T-helper 1 cell treated with Interleukin-12 subunit alpha and Interleukin-12 subunit beta and Interleukin-4 antibody, amounts not matched to agents 30 μg/mL and 1 μg/mL, for 36 hours (primary cell): ENCODE data around the gene LRRC36.
"Not testable (repeated sequence)": the region's sequence is repeated elsewhere in the genome, so short reads cannot be mapped to it uniquely, and the experiment has no call there.

Experiments used
- H3K27ac Mint-ChIP-seq: one replicate; pipeline ENCODE4 v1.8.0; 2021; ENCODE audit warnings: mild to moderate bottlenecking, mixed read lengths
- H3K27me3 Mint-ChIP-seq: one replicate; pipeline ENCODE4 v1.8.0; 2021; ENCODE audit warnings: low read depth, mixed read lengths
- H3K36me3 Mint-ChIP-seq: one replicate; pipeline ENCODE4 v1.8.0; 2021; ENCODE audit warnings: low read depth, mixed read lengths
- H3K4me1 Mint-ChIP-seq: one replicate; pipeline ENCODE4 v1.8.0; 2021; ENCODE audit warnings: low read depth, mixed read lengths
- H3K4me3 Mint-ChIP-seq: one replicate; pipeline ENCODE4 v1.8.0; 2021; ENCODE audit warnings: mild to moderate bottlenecking, moderate library complexity, mixed read lengths
- H3K9me3 Mint-ChIP-seq: one replicate; pipeline ENCODE4 v1.8.0; 2021; ENCODE audit warnings: mixed read lengths

Gene LRRC36

GRCh38 chr16:67406111-67406971 lies 79.7 kb downstream of the LRRC36 start:
- Mint-ChIP-seq H3K27ac (no peak overlapping the region), H3K4me1 (no peaks in the 10 kb centered on the region), H3K4me3 (no peak overlapping the region), H3K27me3 (peaks cover 9% of the 10 kb centered on the region), H3K36me3 (no peaks in the 10 kb centered on the region), H3K9me3 (no peaks in the 10 kb centered on the region)

GRCh38 chr16:67407176-67407787 lies 80.7 kb downstream of the LRRC36 start:
- no peak overlapping the region for H3K27ac Mint-ChIP-seq
- H3K9me3 Mint-ChIP-seq, result no peaks in the 10 kb centered on the region
- no peaks in the 10 kb centered on the region for H3K4me1 Mint-ChIP-seq
- no peaks in the 10 kb centered on the region for H3K36me3 Mint-ChIP-seq
- no peak overlapping the region for H3K4me3 Mint-ChIP-seq
- peaks cover 5% of the 10 kb centered on the region for H3K27me3 Mint-ChIP-seq

- Mint-ChIP-seq H3K36me3 (no peaks in the 10 kb centered on the region), H3K4me1 (no peaks in the 10 kb centered on the region), H3K9me3 (no peaks in the 10 kb centered on the region), H3K4me3 (no peak overlapping the region), H3K27ac (no peak overlapping the region), H3K27me3 (peaks cover 5% of the 10 kb centered on the region)
Measured at GRCh38 chr16:67407788-67408452, 81.3 kb downstream of the LRRC36 start.

DNA sequence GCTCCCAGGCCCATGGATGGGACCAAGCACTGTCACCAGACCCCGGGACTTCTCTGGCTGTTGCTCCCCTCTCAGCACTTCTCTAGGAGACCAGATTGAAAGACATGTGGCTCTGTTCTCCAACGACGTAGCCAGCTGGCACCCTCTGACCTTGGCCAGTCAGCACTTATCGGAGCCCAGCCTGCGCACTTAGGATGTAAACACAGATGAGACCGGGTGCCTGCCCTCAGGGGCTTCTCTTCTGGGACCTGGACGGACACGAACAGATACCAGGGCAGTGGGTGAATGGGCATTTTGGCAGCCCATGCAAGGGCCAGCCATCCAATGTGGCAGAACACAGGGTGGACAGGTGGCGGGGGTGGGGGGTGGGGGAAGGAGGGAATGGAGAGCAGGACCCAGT lies 83.0 kb downstream of the LRRC36 start:
- Mint-ChIP-seq H3K9me3 (no peaks in the 10 kb centered on the region), H3K36me3 (no peaks in the 10 kb centered on the region), H3K27me3 (peaks cover 16% of the 10 kb centered on the region), H3K27ac (no peak overlapping the region), H3K4me1 (peaks cover 1% of the 10 kb centered on the region), H3K4me3 (no peak overlapping the region)

DNA sequence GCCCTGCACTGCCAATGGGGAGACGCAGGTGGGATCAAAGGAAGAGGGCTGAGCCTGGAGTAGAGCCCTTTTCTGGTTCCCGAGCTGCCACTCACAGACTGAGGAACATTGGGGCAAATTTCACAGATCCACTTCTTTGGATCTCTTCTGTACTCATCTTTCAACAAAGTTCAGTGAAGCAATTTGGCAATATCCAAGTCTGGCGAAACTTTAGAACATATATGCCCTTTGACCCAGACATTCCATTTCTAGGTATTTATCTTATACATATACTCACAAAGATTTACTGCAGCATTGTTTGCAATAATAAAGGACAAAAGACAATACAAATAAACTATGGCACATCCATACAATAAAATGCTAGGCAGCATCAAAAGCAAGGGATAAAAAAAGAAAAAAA lies 84.7 kb downstream of the LRRC36 start:
- H3K36me3 Mint-ChIP-seq, result no peaks in the 10 kb centered on the region
- no peaks in the 10 kb centered on the region for H3K9me3 Mint-ChIP-seq
- peaks cover 22% of the 10 kb centered on the region for H3K27me3 Mint-ChIP-seq
- H3K4me1 Mint-ChIP-seq, result peaks cover 4% of the 10 kb centered on the region
- H3K4me3 Mint-ChIP-seq, result no peak overlapping the region
- no peak overlapping the region for H3K27ac Mint-ChIP-seq

DNA sequence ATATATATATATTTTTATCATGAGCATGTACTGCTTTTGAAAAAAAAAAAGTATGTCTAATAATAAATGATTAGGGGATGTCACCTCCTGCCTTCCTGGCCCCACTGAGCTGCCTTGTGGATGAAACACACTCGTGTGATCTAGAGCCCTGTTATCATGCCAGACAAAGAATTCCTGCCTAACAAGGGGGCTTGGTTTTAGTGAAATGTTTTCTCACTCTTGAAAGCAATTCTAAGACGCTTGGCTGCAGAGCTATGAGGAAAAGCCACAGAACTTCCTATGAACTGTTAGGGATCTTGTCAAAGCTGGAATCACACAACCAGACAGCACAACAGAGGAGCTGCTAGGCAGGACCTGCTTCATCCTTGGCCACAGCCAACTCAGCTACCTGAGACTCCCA lies 85.7 kb downstream of the LRRC36 start:
- peaks cover 29% of the 10 kb centered on the region for H3K27me3 Mint-ChIP-seq
- H3K36me3 Mint-ChIP-seq, result no peaks in the 10 kb centered on the region
- H3K9me3 Mint-ChIP-seq, result no peaks in the 10 kb centered on the region
- H3K4me1 Mint-ChIP-seq, result peaks cover 9% of the 10 kb centered on the region
- H3K27ac Mint-ChIP-seq, result no peak overlapping the region
- H3K4me3 Mint-ChIP-seq, result no peak overlapping the region

DNA sequence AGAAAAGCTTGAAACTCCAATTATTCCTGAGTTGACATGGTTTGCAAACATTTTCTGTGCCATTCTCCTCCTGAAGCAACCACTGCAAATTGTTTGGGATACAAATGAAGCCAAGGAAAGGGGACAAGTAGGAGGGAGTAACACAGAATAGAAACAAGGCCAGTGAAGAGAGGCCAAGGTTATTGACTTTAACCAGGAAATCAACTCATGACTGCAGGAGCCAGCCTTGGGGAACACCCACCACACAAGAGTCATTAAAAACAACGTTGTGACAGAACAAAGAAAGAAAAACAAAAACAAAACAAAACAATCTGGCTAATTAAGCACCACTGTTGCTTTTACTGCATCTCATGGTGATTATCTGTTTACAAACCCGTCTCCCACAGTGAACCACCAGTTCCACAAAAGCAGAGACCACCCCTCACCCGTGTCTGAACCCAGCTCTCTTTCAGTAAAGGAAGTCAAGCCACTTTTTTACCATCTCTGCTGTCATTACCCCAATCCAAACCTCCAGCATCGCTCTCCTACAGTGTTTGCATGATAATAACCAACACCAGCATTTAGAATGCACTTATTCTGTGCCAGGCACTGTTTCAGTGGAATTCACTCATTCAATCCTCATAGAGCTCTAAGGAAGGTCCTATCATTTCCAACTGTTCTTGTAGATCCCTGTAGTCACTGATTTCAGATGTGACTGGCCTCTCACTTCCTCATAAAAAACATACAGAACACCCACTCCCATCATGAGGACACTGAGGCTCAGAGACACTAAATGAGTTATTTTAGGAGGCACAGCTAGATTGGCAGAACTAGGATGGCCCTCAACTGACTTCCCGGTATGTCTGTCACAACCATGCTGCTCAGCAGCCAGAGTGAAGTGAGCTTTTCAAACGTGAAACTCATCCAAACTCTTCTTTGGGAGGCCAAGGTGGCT lies 87.6 kb downstream of the LRRC36 start:
- H3K4me1 Mint-ChIP-seq, result peaks cover 9% of the 10 kb centered on the region
- H3K4me3 Mint-ChIP-seq, result no peak overlapping the region
- H3K9me3 Mint-ChIP-seq, result no peaks in the 10 kb centered on the region
- H3K36me3 Mint-ChIP-seq, result no peaks in the 10 kb centered on the region
- no peak overlapping the region for H3K27ac Mint-ChIP-seq
- H3K27me3 Mint-ChIP-seq, result peaks cover 40% of the 10 kb centered on the region

DNA sequence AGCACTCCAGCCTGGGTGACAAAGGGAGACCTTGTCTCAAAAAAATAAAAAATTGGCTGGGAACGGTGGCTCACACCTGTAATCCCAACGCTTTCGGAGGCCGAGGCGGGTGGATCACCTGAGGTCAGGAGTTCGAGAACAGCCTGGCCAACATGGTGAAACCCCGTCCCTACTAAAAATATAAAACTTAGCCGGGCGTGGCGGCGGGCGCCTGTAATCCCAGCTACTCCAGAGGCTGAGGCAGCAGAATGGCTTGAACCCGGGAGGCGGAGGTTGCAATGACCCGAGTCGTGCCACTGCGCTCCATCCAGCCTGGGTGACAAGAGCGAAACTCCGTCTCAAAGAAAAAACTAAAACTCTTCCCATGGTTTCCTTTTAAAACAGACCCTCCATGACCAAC lies 88.8 kb downstream of the LRRC36 start:
- H3K4me3 Mint-ChIP-seq, result peak overlapping the region; percentile 29
- H3K9me3 Mint-ChIP-seq, H3K27ac Mint-ChIP-seq, H3K36me3 Mint-ChIP-seq: not testable (repeated sequence)
- H3K27me3 Mint-ChIP-seq, result peaks cover 46% of the 10 kb centered on the region
- peaks cover 11% of the 10 kb centered on the region for H3K4me1 Mint-ChIP-seq

DNA sequence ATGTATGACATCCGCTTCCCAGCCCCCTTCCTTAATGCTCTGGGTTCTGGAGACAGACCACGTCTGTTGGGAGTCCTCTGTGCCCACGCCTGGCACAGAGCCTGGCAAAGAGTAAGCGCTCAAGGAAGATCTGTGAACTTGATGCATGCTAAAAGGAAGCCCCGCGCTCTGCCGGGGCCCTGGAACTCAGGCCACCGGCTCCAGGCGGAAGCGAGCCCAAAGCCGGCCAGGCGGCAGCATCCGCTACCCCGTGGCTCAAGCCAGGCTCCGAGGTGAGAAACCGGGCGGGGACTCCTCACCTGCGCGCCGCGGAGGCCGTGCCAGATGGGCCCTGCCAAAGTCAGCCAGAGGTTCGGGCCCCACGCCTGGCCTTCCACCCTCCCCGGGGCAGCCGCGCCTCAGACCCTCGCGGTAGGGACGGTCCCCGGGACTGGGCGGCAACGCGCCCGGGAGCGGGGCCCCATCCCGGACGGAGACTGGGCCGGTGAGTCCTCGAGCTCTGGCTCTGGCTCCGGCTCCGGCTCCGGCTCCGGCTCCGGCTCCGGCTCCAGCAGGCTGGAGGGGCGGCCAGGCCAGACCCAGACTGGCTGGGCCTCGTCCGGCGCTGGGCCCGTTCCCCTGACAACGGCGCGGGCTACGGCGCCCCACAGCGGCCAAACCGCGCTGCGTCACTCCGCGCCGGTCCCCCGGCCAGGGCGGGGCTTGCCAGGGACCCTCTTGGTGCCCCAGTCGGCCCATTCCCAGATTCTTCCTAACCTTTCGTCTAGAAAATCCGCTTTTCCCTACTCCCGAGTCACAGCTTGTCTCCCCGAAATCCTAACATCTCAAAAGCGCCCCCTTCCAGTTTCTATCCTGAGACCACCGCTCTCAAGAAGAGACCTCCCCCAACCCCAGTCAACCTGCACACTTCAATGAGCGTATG lies 89.5 kb downstream of the LRRC36 start, which contains the start of gene ZDHHC1:
TSS of gene ZDHHC1 (minus strand) at position 606 of the 922 bp plus-strand sequence. CDS start 8,702 bp downstream, outside the sequence.
- no peaks in the 10 kb centered on the region for H3K36me3 Mint-ChIP-seq
- peaks cover 46% of the 10 kb centered on the region for H3K27me3 Mint-ChIP-seq
- peaks cover 11% of the 10 kb centered on the region for H3K4me1 Mint-ChIP-seq
- H3K27ac Mint-ChIP-seq, result peak within 1 kb of the TSS; percentile 71
- peak within 1 kb of the TSS; percentile 80 for H3K4me3 Mint-ChIP-seq
- no peaks in the 10 kb centered on the region for H3K9me3 Mint-ChIP-seq

DNA sequence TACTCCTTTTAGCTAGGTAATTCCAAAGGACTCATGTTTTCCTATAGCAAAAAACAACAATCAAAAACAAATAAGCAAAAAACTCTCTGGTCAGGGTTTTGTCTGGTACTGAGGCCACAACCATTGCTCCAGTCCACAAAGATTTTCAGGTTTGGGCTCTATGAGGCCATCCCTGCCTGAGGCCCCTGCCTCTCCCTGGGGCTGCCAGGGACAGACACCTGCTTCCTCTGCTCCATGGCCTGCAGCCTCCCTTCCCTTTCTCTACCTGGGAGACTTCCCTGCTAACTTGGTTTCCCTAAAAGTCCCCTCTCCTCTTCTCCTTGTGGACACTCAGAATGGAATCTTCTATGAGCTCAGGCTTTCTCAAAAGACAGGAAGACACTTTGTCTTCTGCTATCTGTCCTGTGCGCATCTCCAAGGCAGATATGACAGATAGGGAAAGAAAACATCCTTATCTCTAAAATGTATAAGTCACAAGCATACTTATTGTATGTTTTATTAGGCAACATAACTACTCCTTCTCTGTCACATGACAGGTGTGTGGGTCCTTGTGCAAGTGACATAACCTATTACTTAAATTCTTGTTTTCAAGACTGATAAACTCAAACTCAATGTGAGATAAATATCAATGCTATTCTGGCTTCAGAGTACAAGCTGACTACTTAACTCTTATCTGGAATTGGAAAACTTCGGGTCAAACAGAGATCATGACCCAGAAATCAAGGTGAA lies 90.9 kb downstream of the LRRC36 start:
- Mint-ChIP-seq H3K27ac (no peak overlapping the region), H3K4me3 (peak overlapping the region; percentile 52), H3K36me3 (no peaks in the 10 kb centered on the region), H3K27me3 (peaks cover 42% of the 10 kb centered on the region), H3K4me1 (peaks cover 11% of the 10 kb centered on the region), H3K9me3 (no peaks in the 10 kb centered on the region)

- Mint-ChIP-seq H3K9me3 (no peaks in the 10 kb centered on the region), H3K4me3 (no peak overlapping the region), H3K36me3 (no peaks in the 10 kb centered on the region), H3K4me1 (peaks cover 9% of the 10 kb centered on the region), H3K27ac (no peak overlapping the region), H3K27me3 (peaks cover 36% of the 10 kb centered on the region)
Measured at GRCh38 chr16:67419502-67419901, 92.9 kb downstream of the LRRC36 start.

DNA sequence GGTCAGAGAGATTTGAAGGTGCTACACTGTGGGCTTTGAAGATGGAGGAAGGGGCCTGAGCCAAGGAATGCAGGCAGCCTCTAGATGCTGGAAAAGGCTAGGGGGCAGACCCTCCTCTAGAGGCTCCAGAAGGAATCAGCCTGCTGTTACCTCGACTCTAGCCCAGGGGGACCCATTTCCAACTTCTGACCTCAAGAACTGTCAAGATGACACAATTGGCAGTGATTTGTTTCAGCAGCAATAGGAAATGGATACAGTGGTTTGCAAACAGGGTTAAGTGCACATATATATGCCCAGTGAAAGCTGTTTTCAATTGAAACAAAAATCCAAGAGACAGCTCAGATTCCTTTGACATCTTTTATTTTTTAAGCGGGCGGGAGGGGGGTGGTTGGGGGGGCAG lies 93.3 kb downstream of the LRRC36 start:
- no peaks in the 10 kb centered on the region for H3K36me3 Mint-ChIP-seq
- no peak overlapping the region for H3K4me3 Mint-ChIP-seq
- no peaks in the 10 kb centered on the region for H3K9me3 Mint-ChIP-seq
- peaks cover 9% of the 10 kb centered on the region for H3K4me1 Mint-ChIP-seq
- H3K27ac Mint-ChIP-seq, result no peak overlapping the region
- H3K27me3 Mint-ChIP-seq, result peaks cover 34% of the 10 kb centered on the region

GRCh38 chr16:67421030-67421429 lies 94.4 kb downstream of the LRRC36 start:
- Mint-ChIP-seq H3K9me3 (no peaks in the 10 kb centered on the region), H3K27me3 (peaks cover 35% of the 10 kb centered on the region), H3K27ac (no peak overlapping the region), H3K4me1 (peaks cover 7% of the 10 kb centered on the region), H3K4me3 (no peak overlapping the region), H3K36me3 (no peaks in the 10 kb centered on the region)
